ENCODE data around the gene HES4.
A peak's percentile ranks its signal among the peaks of the same experiment; 100 is the strongest.

The HES4 gene

DNA sequence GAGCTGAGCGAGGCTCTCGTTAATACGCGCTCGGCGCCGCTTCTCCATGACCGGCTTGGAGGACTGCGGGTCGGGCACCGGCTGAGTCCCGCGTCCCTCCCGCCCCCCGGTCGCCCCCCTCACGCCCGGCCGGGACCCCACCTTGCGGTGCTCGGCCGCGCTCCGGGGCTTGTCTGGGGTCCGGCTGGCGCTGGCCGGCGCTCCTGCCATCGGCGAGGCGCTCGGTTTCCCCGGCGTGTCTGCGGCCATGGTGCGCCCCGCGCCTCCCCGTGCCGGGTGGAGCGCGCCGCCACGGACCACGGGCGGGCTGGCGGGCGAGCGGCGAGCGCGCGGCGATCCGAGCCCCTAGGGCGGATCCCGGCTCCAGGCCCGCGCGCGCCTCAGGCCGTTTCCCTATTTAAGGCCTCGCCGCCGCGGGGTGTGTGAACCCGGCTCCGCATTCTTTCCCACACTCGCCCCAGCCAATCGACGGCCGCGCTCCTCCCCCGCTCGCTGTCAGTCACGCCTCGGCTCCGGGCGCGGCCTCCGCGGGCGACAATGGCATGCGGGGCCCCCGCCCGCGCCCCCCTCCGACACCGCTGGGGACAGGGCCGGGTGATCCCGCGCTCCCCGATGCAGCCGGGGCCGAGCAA, at the start of gene HES4:
Gene HES4 (minus strand): TSS at position 373 of the 632 bp plus-strand sequence. CDS start 124 bp downstream, at position 249.
- DNase-seq: peak; percentile 70

- DNase-seq: no peak
These were observed 48.9 kb upstream of the HES4 start for GRCh38 chr1:1048765-1049164.

- no peak for DNase-seq
These were observed 48.1 kb upstream of the HES4 start for GRCh38 chr1:1047963-1048362.

DNA sequence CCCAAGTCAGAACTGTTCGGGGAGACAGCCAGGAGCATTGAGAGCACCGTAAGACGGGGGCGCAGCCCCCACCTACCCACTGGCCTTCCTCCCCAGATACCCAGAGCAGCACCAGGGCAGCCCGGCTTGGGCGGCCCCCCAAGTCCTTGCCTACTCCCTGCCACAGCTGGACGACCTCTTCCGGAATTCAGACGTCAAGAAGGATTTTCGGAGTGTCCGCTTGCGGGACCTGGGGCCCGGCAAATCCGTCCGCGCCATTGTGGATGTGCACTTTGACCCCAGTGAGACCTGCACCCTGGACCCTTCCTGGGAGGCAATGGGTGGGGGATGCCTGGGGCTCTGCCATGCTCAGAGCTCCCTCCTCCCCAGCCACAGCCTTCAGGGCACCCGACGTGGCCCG, 47.5 kb upstream of the HES4 start:
- no peak for DNase-seq

DNA sequence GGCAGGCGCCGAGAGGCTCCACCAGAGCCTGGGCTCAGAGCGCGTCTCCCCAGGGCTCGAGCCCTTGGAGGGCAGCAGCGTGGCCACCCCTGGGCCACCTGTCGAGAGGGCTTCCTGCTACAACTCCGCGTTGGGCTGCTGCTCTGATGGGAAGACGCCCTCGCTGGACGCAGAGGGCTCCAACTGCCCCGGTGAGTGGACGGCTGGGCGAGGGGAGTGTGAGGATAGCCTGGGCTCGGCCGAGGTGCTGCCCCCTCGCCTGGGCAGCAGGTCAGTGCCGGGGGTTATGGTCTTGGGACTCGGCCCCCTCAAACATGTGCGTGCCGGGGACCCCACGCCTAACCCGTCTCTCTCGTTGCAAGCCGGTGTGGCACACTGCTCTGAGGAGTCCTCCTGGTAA, 46.9 kb upstream of the HES4 start:
- no peak for DNase-seq

DNA sequence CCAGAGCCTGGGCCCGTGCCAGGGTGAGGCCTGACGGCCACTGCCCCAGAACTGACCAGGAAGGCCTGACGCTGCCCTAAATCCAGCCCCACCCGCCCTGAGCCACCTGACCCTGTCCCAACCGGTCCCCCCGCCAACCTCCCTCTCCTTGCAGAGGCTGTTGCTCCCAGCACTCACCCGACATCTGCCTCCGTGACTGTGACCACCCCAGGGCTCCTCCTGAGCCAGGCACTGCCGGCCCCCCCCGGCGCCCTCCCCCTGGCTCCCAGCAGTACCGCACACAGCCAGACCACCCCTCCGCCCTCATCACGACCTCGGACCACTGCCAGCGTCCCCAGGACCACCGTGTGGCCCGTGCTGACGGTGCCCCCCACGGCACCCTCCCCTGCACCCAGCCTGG, 46.3 kb upstream of the HES4 start:
- DNase-seq: no peak

GRCh38 chr1:1045129-1045528, 45.2 kb upstream of the HES4 start:
- no peak for DNase-seq

DNA sequence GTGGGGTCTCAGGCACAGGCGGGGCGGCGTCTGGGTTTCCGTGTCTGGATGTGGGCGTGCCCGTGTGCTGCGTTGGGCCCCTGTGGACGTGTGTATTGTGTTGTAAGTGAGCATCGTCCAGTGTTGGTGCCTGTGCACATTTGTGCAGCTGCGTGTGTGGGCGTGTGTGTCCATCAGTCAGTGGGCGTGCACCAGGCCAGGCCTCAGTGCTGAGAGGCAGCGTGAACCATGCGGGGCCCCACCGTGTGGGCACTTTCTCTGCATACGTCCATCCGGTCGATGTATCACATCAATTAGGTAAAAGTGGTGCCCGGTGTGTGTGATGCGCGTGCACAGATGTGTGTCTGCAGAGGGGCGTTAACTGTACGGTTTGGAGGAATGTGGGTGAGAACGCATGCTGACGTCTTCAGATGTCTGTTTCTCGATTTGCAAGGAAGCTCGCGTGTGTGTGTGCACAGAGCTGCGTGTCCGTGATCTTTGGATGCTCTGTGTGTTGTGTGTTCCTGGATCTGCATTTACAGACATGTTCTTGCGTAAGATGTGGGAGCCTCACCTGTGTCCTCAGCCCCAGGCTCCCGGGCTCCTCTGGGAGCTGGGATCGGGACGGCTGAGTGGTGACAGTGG, 44.7 kb upstream of the HES4 start:
- no peak for DNase-seq

DNA sequence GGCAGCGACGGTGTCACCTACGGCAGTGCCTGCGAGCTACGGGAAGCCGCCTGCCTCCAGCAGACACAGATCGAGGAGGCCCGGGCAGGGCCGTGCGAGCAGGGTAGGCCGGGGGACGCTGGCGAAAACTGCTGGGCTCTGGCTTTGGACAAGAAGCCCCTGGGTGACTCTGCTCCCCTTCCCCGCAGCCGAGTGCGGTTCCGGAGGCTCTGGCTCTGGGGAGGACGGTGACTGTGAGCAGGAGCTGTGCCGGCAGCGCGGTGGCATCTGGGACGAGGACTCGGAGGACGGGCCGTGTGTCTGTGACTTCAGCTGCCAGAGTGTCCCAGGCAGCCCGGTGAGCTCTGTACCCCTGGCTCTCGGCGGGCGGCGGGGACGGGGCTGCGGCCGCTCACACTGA, 44.0 kb upstream of the HES4 start:
- DNase-seq: no peak

- DNase-seq: no peak
These were observed 43.5 kb upstream of the HES4 start for GRCh38 chr1:1043411-1043810.

DNA sequence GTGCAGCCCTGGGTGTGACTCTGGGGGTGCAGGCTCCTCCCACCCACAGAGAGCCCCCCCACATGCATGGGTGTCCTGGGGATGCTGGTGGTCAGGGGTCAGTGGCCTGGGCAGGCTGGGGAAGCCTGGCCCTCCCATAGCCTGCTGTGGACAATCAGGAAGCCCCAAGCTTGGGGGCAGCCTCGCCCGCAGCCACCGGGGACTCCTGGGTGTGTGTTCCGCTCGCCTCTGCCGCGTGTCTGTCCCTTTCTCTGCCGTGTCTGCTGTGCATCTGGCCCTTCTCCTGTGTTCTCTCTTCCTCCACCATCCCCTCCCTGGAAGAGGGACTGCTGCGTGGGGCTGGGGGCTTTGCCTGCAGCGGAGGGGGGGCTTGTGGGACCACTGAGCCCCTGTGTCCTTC, 42.9 kb upstream of the HES4 start:
- DNase-seq: no peak

GRCh38 chr1:1041873-1042272, 42.0 kb upstream of the HES4 start:
- DNase-seq: no peak

DNA sequence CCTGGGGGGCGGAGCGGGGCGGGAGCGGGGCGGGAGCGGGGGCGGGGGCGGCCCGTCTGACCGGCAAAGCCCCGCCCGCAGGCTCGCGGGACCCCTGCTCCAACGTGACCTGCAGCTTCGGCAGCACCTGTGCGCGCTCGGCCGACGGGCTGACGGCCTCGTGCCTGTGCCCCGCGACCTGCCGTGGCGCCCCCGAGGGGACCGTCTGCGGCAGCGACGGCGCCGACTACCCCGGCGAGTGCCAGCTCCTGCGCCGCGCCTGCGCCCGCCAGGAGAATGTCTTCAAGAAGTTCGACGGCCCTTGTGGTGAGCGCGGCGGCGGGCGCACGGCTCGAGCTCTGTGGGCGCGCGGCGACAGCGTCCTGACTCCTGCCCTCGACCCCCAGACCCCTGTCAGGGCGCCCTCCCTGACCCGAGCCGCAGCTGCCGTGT, 41.2 kb upstream of the HES4 start:
- DNase-seq: no peak

GRCh38 chr1:1040004-1040991, 40.4 kb upstream of the HES4 start:
- peak; percentile 75 for DNase-seq

DNA sequence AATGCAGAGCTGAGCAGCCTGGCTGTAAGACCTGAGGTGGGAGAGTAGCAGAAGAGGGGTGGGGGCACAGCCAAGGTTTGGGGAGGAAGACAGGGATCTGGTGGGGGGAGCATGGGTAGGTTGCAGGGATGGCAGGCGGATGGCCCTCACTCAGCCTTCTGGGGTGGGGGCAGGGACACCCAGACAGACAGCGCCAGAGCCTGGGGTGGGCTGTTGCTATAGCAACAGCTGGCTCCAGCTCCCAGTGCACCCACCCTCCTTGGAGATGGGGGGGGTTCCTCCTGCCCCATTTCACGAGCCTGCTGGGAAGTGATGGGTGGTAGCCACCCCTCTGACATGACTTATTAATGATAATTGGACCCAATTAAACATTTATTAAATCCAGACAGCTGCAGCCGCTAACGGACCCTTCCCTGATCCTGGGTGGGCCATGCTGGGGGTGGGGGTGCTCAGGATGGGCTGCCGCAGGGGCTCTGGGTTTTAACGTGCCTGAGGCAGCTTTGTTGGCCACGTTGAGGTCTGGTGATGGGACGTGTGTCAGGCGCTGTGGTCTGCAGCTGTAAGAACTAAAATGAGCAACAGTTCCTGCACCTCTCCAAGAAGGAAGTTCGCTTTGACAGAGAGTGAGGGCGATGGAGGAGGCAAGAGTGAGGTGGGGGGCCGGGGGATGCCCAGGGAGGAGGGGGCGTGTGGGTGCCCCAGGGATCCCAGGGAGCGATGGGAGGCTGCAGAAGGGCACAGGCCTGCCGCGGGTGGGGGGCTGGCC, 39.4 kb upstream of the HES4 start:
- DNase-seq: no peak

DNA sequence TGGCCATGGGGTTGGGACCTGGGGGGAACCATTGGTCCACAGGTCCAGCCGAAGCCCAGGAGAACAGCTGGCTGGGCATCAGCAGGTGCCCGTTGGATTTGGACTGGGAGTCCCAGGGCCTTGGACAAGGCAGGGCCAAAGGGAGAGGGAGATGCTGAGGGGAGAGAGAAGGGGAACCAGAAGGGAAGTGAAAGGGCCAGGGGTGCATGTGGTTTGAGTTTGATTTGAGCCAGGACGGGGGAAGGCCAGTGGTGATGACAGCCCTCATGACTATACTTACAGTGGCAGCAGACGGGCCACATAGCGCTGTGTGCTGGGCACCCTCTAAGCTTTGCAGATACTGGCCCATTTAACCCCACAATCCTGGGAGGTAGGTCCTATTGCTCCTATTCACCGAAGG, 38.8 kb upstream of the HES4 start:
- no peak for DNase-seq

DNA sequence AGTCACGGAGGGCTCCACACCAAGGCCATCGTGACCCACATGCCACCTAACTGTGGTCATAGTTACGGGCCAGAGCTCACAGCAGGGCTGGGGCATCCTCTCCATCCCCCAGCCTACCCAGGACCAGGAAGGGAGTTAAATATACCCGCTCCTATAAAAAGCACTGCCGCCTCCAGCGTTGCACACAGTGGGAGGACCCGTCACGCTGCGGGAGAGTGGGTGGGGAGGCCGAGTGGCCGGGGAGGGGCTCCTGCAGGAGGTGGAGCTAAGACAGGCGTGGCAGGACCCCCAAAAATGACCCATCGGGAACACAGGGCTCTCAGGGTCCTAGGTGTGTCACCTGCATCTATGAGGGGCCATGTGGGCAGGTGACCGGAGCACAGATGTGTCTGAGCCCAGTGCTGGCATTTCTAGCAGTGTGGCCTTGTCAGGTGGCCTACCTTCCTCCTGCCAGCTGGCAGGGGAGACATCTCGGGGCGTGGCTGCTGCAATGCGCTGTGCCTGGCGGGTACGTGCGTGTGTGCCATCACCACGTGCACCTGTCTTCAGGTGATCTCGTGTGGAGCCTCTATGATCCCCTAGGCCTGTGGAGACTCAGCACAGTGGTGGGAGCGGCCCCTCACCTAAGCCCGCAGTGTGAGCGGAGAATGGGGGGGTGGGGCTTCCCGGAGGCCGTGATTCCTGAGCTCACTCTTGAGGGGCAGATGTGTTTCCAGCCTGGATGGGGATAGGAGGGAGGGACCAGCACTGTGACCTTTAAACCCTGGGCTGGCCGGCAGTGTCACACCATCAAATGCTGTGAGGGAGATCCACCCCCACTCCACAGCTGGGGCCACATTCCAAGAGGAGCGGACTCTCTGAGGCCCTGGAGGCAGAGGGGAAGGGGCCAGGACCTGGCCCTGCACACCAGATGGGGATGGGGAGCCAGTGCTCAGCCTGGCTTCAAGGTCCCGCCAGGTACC, 37.8 kb upstream of the HES4 start:
- DNase-seq: no peak

DNA sequence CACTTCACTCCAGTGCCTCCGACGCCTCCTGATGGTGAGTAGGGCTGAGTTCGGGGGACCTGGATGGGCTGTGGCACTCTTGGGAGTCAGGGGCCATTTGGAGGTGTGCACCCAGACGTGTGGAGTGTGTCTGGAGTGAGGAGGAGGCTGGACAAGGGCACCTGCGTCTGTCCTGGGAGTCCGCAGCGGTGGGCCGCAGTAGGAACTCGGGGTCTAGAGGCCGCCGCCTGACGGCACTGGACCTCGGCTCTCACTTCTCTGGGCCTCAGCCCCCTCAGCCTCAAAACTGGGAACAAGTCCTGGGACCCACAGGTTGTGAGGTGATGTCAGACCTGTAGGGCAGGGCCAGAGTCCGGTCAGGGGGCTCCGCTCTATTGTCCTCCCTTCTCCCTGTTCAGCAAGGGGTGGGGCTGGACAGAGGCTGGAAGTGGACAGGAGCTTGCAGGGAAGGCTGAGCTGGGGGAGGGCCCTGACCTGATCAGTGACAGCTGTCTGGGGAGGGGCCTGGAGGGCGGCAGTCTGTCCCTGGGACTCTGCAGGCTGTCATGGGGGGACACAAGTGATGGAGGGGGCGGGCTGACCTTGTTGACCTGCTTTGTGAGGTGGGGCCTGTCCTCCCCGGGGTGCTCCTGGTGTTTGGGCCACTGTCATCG, 35.5 kb upstream of the HES4 start:
- no peak for DNase-seq

DNA sequence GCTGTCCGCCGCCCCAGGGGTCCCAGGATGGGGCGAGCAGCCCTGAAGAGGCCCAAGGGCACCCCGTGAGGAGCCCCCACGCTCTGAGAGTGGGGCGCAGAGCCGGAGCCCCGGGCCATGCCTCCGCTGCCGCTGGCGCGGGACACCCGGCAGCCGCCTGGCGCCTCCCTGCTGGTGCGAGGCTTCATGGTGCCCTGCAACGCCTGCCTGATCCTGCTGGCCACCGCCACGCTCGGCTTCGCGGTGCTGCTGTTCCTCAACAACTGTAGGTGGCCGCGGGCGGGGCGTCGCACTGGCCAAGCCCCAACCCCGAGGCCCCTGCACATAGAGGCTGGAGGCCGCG, 34.5 kb upstream of the HES4 start:
- no peak for DNase-seq

- no peak for DNase-seq
These were observed 34.0 kb upstream of the HES4 start for GRCh38 chr1:1033731-1034438.
